Aorta (tissue), 5 donors: Measurements from ENCODE around the gene DPP6. TPM values are rescaled to one million over a fixed set of nuclear protein-coding genes. Genes with fewer than 3 reads are reported as not detected.
"Not testable (repeated sequence)": the region's sequence is repeated elsewhere in the genome, so short reads cannot be mapped to it uniquely, and the experiment has no call there.

ENCODE experiments used
- ATAC-seq: fragments of 200-7000 bp; cut with Tn5 transposase; one replicate; pipeline ENCODE4 v1.9.1; 2022; ENCODE audit warnings: moderate library complexity; ENCODE audit not compliant: low FRiP score
- DNase-seq, 2 donors: peaks; one replicate each; pipeline ENCODE4 v3.0.0-alpha.2; 2020
- H3K27ac ChIP-seq, 2 donors: one replicate each; pipeline ENCODE4 v1.5.1; 2013; ENCODE audit warnings: low read length in 2 of 2, mild to moderate bottlenecking in 2 of 2, moderate library complexity in 2 of 2, control low read depth in 1 of 2, inconsistent platforms in 1 of 2, low read depth in 1 of 2
- H3K27me3 ChIP-seq, 2 donors: one replicate each; pipeline ENCODE4 v1.6.1; 2013; ENCODE audit warnings: control low read depth in 1 of 2, low read length in 1 of 2, mild to moderate bottlenecking in 1 of 2, moderate library complexity in 1 of 2; ENCODE audit not compliant: insufficient read depth in 2 of 2, control insufficient read depth in 1 of 2
- H3K36me3 ChIP-seq, 2 donors: one replicate each; pipeline ENCODE4 v1.6.1; 2013; ENCODE audit warnings: control low read depth in 1 of 2, low read length in 1 of 2, mild to moderate bottlenecking in 1 of 2; ENCODE audit not compliant: insufficient read depth in 2 of 2, control insufficient read depth in 1 of 2
- H3K4me1 ChIP-seq, 2 donors: one replicate each; pipeline ENCODE4 v1.6.1; 2013; ENCODE audit warnings: low read length in 2 of 2, control low read depth in 1 of 2, mild to moderate bottlenecking in 1 of 2, moderate library complexity in 1 of 2; ENCODE audit not compliant: insufficient read depth in 2 of 2, control insufficient read depth in 1 of 2
- H3K4me3 ChIP-seq, 2 donors: one replicate each; pipeline ENCODE4 v1.5.1; 2013; ENCODE audit warnings: low read length in 2 of 2, control low read depth in 1 of 2, mild to moderate bottlenecking in 1 of 2
- H3K9me3 ChIP-seq: one replicate; pipeline ENCODE4 v1.6.1; 2013; ENCODE audit warnings: mild to moderate bottlenecking, low read length; ENCODE audit not compliant: control insufficient read depth
- WGBS, 2 donors: extraction: QIAGEN DNeasy Blood & Tissue Kit; methylation state at CpG; one replicate each; pipeline ENCODE4 v1.1.7; 2013; 5-methylcytosine and 5-hydroxymethylcytosine counted together
- intact Hi-C, 2 donors: fragments of 100-400 bp; cut with DNase I; formaldehyde crosslinking; loops; one replicate each; pipeline versions ENCODE4 v1.14.2 to v1.15.0; 2022
- polyA plus RNA-seq, 2 donors: library from polyadenylated mRNA; stranded (reverse); fragments of 200-250 nt; gene quantifications; one replicate each; pipeline ENCODE4 v1.2.3, GENCODE V29; 2013
- total RNA-seq, 2 donors: library from RNA; stranded (reverse); fragmentation: NEBNext Ultra II Directional; extraction: Animal tissue kit (Norgen Biotek cat#: 25700); gene quantifications; one replicate each; pipeline ENCODE4 v1.2.1, GENCODE V29; 2021
- donor health status: healthy with polysubstance abuse.
- donor health status: Bipolar disorder and iron deficiency.
- donor health status: DM: no; HTN: no; CAD: no.
- donor health status: DM: no; HTN: no; CAD: no.
- donor health status: DM: yes; HTN: yes; CAD: no.

DPP6 gene
- total and polyA plus RNA-seq, 4 donors = 0.69 TPM; not detected in 3

GRCh38 chr7:154651501-154651900 is 599.3 kb downstream of the DPP6 start:
- Histone ChIP-seq H3K9me3 (peaks cover 2% of the 10 kb centered on the region), H3K27me3 (no peaks in the 10 kb centered on the region), H3K4me3 (no peak overlapping the region), H3K36me3 (no peaks in the 10 kb centered on the region), H3K27ac (no peak overlapping the region), H3K4me1 (no peaks in the 10 kb centered on the region)
- ATAC-seq = no peak
- DNase-seq = no peak
- intact Hi-C loops = no loop called here
- WGBS, 2 donors = 83 to 92% methylated on average over 13 of the region's 13 CpGs

GRCh38 chr7:154652564-154652963 is 600.4 kb downstream of the DPP6 start:
- no peak for ATAC-seq

DNA sequence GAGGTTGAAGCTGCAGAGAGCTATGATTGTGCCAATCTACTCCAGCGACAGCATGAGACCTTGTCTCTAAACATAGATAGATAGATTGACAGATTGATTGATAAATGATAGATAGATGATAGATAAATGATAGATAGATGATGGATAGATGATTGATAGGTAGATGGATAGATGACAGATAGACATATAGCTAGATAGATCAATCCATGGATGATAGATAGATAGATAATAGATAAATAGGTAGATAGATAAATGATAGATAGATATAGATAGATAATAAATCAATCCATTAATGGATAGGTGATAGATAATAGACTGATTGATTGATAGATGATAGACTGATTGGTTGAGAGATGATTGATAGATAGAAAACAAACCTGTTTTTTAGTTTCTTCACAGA is 601.1 kb downstream of the DPP6 start:
- ATAC-seq = no peak
- 78 to 86% methylated on average over 1 of the region's 1 CpG for WGBS, 2 donors
- no peak for DNase-seq
- Histone ChIP-seq H3K36me3 (no peaks in the 10 kb centered on the region), H3K9me3 (peaks cover 2% of the 10 kb centered on the region), H3K4me3 (no peak overlapping the region), H3K27ac (no peak overlapping the region), H3K27me3 (no peaks in the 10 kb centered on the region), H3K4me1 (no peaks in the 10 kb centered on the region)
- intact Hi-C loops = no loop called here

More at GRCh38 chr7:154652564-154652963, 600.4 kb downstream of the DPP6 start:
- DNase-seq = no peak
- intact Hi-C loops = no loop called here
- H3K27me3 ChIP-seq = no peaks in the 10 kb centered on the region
- no peak overlapping the region for H3K4me3 ChIP-seq
- no peaks in the 10 kb centered on the region for H3K4me1 ChIP-seq
- H3K36me3 ChIP-seq = no peaks in the 10 kb centered on the region
- 69 to 82% methylated on average over 9 of the region's 9 CpGs for WGBS, 2 donors
- no peak overlapping the region for H3K27ac ChIP-seq
- H3K9me3 ChIP-seq = peaks cover 2% of the 10 kb centered on the region

DNA sequence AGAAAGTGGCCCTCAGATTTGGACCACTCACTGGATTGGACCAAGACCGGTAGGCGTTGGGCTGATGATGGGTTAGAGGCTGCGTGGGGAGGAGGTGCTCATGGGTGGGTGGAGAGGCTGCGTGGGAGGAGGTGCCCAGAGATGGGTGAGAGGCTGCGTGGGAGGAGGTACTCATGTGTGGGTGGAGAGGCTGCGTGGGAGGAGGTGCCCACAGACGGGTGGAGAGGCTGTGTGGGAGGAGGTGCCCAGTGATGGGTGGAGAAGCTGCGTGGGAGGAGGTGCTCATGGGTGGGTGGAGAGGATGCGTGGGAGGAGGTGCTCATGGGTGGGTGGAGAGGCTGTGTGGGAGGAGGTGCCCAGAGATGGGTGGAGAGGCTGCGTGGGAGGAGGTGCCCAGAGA is 604.4 kb downstream of the DPP6 start:
- 78 to 80% methylated on average over 9 of the region's 10 CpGs for WGBS, 2 donors
- H3K36me3 ChIP-seq = no peaks in the 10 kb centered on the region
- no peak for ATAC-seq
- intact Hi-C loops = no loop called here
- H3K27me3 ChIP-seq = no peaks in the 10 kb centered on the region
- no peak for DNase-seq
- no peak overlapping the region for H3K27ac ChIP-seq
- no peaks in the 10 kb centered on the region for H3K9me3 ChIP-seq
- no peak overlapping the region for H3K4me3 ChIP-seq
- H3K4me1 ChIP-seq = no peaks in the 10 kb centered on the region

- ATAC-seq = no peak
- intact Hi-C loops = no loop called here
- DNase-seq = no peak
- no peak overlapping the region for H3K4me3 ChIP-seq
- no peaks in the 10 kb centered on the region for H3K36me3 ChIP-seq
- H3K4me1 ChIP-seq = no peaks in the 10 kb centered on the region
- no peaks in the 10 kb centered on the region for H3K27me3 ChIP-seq
- peaks cover 2% of the 10 kb centered on the region for H3K9me3 ChIP-seq
- no peak overlapping the region for H3K27ac ChIP-seq
- WGBS, 2 donors = 79 to 97% methylated on average over 1 of the region's 1 CpG
Measured at GRCh38 chr7:154666768-154667167, 614.6 kb downstream of the DPP6 start.

- no peak overlapping the region for H3K4me3 ChIP-seq
- H3K27ac ChIP-seq = no peak overlapping the region
- DNase-seq (no peak), ATAC-seq (no peak)
- 83 to 87% methylated on average over 4 of the region's 4 CpGs for WGBS, 2 donors
- no peaks in the 10 kb centered on the region for H3K4me1 ChIP-seq
- peaks cover 2% of the 10 kb centered on the region for H3K9me3 ChIP-seq
- no peaks in the 10 kb centered on the region for H3K27me3 ChIP-seq
- H3K36me3 ChIP-seq = no peaks in the 10 kb centered on the region
- intact Hi-C loops = no loop called here
Measured at GRCh38 chr7:154672659-154673415, 620.6 kb downstream of the DPP6 start.

DNA sequence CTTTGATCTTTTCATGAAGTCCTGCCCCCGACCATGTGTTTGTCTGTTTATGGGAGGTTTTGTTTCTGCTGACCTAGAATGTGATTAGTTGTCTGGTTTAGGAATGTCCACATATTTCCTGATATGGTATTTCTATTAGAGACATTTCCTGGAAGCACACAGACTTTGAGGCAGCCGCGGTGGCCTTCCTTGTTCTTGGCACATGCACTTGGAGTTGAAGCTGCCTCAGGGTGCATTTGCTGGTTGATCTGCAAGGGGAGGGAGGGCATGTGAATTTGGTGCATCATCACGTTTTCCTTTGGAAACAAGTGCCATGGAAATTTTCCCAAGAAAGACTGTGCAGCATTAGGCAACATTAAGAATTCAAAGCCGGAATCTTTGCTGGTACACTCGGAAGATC is 622.0 kb downstream of the DPP6 start:
- no peaks in the 10 kb centered on the region for H3K4me1 ChIP-seq
- 60 to 77% methylated on average over 6 of the region's 6 CpGs for WGBS, 2 donors
- H3K4me3 ChIP-seq = no peak overlapping the region
- intact Hi-C loops = no loop called here
- no peaks in the 10 kb centered on the region for H3K36me3 ChIP-seq
- no peak for DNase-seq
- ATAC-seq = no peak
- H3K27ac ChIP-seq = no peak overlapping the region
- H3K27me3 ChIP-seq = no peaks in the 10 kb centered on the region
- H3K9me3 ChIP-seq = peaks cover 2% of the 10 kb centered on the region

- Histone ChIP-seq H3K27me3 (no peaks in the 10 kb centered on the region), H3K4me3 (no peak overlapping the region), H3K4me1 (no peaks in the 10 kb centered on the region), H3K9me3 (peaks cover 2% of the 10 kb centered on the region), H3K27ac (no peak overlapping the region), H3K36me3 (no peaks in the 10 kb centered on the region)
- WGBS, 2 donors = 87 to 89% methylated on average over 10 of the region's 10 CpGs
- DNase-seq (no peak), ATAC-seq (no peak)
- intact Hi-C loops = no loop called here
Measured at GRCh38 chr7:154675560-154675959, 623.4 kb downstream of the DPP6 start.

DNA sequence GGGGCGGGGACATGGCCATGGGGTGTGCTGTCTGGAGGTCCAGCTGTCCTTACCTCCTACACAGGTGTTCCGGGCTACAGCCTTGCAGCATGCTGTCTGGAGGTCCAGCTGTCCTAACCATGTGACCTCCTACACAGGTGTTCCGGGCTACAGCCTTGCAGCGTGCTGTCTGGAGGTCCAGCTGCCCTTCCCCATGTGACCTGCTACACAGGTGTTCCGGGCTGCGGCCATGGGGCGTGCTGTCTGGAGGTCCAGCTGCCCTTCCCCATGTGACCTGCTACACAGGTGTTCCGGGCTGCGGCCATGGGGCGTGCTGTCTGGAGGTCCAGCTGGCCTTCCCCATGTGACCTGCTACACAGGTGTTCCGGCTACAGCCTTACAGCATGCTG is 623.8 kb downstream of the DPP6 start:
- ATAC-seq, H3K4me3 ChIP-seq, intact Hi-C loops, H3K9me3 ChIP-seq, H3K27me3 ChIP-seq, DNase-seq, H3K27ac ChIP-seq, H3K36me3 ChIP-seq, H3K4me1 ChIP-seq: not testable (repeated sequence)
- WGBS, 2 donors = 89 to 91% methylated on average over 7 to 11 of the region's 11 CpGs
